GM12878 (cell line): ENCODE measurements around the gene CLEC1A. TPM values are rescaled to one million over a fixed set of nuclear protein-coding genes. Genes with fewer than 3 reads are reported as not detected.

Source experiments
- ATAC-seq: fragments of 200-7000 bp; cut with Tn5 transposase; 3 replicates; pipeline ENCODE4 v1.9.1; 2020; ENCODE audit warnings: mild to moderate bottlenecking, moderate library complexity
- BruUV-seq: library from RNA; stranded (reverse); fragments of 400-500 nt; replicated peaks from 2 replicates; lab custom pipeline; 2021; lab: Mats Ljungman, UMichigan
- CTCF ChIA-PET: fragments of 300-600 bp; sonication (Branson Sonifier 250); formaldehyde crosslinking; extraction: SDS; loops from one replicate; lab custom pipeline; 2021; ENCODE audit warnings: inconsistent platforms; lab: Yijun Ruan, JAX
- POLR2A ChIA-PET: fragments of 350-600 bp; formaldehyde crosslinking; extraction: SDS; loops from one replicate; lab custom pipeline; 2021; ENCODE audit warnings: inconsistent platforms; lab: Charles Lee
- RAD21 ChIA-PET: fragments of 300-600 bp; sonication (Branson Sonifier 250); formaldehyde crosslinking; loops from one replicate; lab custom pipeline; 2023; ENCODE audit warnings: antibody characterized with exemption; ENCODE audit not compliant: unreplicated experiment; lab: Charles Lee
- SMC1A ChIA-PET: fragments of 300-600 bp; sonication (Branson Sonifier 250); formaldehyde crosslinking; loops from one replicate; lab custom pipeline; 2023; ENCODE audit not compliant: unreplicated experiment, uncharacterized antibody; lab: Charles Lee
- DNase-seq: peaks from one replicate; pipeline ENCODE4 v3.0.0-alpha.2; 2011; ENCODE audit warnings: low read depth, low spot score
- FAIRE-seq: peaks from 3 replicates; lab custom pipeline; 2011; peaks lifted over from hg19 to GRCh38; lab: Jason Lieb, UNC
- H2AFZ ChIP-seq: 2 replicates; pipeline ENCODE4 v1.6.0; 2011; ENCODE audit warnings: low read depth, low read length, control low read depth; ENCODE audit not compliant: control insufficient read depth
- H3K27ac ChIP-seq: 2 replicates; pipeline ENCODE4 v1.5.1; 2011; ENCODE audit warnings: control low read depth; ENCODE audit not compliant: control insufficient read depth, insufficient read depth
- H3K27me3 ChIP-seq, 2 experiments: replicated peaks in 1 of 2; 2 replicates each; pipeline versions ENCODE4 v1.6.0 to v1.6.1; 2011; ENCODE audit warnings: low read length in 1 of 2; ENCODE audit not compliant: control insufficient read depth in 2 of 2, insufficient read depth in 2 of 2
- H3K36me3 ChIP-seq, 2 experiments: 2 replicates each; pipeline ENCODE4 v1.5.1; 2011; ENCODE audit warnings: low read length in 1 of 2; ENCODE audit not compliant: control insufficient read depth in 2 of 2, insufficient read depth in 2 of 2
- H3K4me1 ChIP-seq: 2 replicates; pipeline ENCODE4 v1.6.1; 2011; ENCODE audit warnings: mild to moderate bottlenecking, low read length, moderate library complexity, mixed read lengths; ENCODE audit not compliant: control insufficient read depth, insufficient read depth
- H3K4me2 ChIP-seq: 2 replicates; pipeline ENCODE4 v1.6.0; 2011; ENCODE audit warnings: control low read depth; ENCODE audit not compliant: control insufficient read depth, insufficient read depth
- H3K4me3 ChIP-seq: fragments of 200-600 bp; sonication (generic); 2 replicates; pipeline ENCODE4 v1.5.1; 2016
- H3K79me2 ChIP-seq: 2 replicates; pipeline ENCODE4 v1.6.0; 2011; ENCODE audit warnings: low read length; ENCODE audit not compliant: control insufficient read depth, insufficient read depth
- H3K9ac ChIP-seq: 2 replicates; pipeline ENCODE4 v1.8.0; 2011; ENCODE audit warnings: low read length, control low read depth, mixed read lengths; ENCODE audit not compliant: control insufficient read depth, insufficient read depth
- H3K9me3 ChIP-seq: replicated peaks from 3 replicates; pipeline ENCODE4 v1.5.1; 2011; ENCODE audit warnings: mild to moderate bottlenecking, low read length; ENCODE audit not compliant: control insufficient read depth, insufficient read depth
- H4K20me1 ChIP-seq: 2 replicates; pipeline ENCODE4 v1.6.0; 2011; ENCODE audit not compliant: control insufficient read depth, insufficient read depth
- ATF3 ChIP-seq: IDR thresholded peaks from 2 replicates; pipeline ENCODE4 v1.6.1; 2011; ENCODE audit warnings: low read depth, mild to moderate bottlenecking, low read length, moderate library complexity, borderline replicate concordance; ENCODE audit errors: extremely low read depth
- BHLHE40 ChIP-seq, 2 experiments: fragments of 450-650 bp in 1 of 2; IDR thresholded peaks; 2 replicates each; pipeline ENCODE4 v1.6.1; 2011 to 2017; ENCODE audit warnings: low read depth in 2 of 2, borderline replicate concordance in 1 of 2, improper control_type of control experiment in 1 of 2, low read length in 1 of 2, mild to moderate bottlenecking in 1 of 2
- E4F1 ChIP-seq: fragments of 450-650 bp; IDR thresholded peaks from 2 replicates; pipeline ENCODE4 v1.6.1; 2018; ENCODE audit warnings: borderline replicate concordance, mild to moderate bottlenecking; ENCODE audit not compliant: partially characterized antibody
- GABPA ChIP-seq: IDR thresholded peaks from 2 replicates; pipeline ENCODE4 v1.6.1; 2014; ENCODE audit warnings: antibody characterized with exemption, low read depth, mild to moderate bottlenecking, inconsistent platforms
- IRF4 ChIP-seq: IDR thresholded peaks from 2 replicates; pipeline ENCODE4 v1.6.1; 2011; ENCODE audit warnings: low read depth, low read length
- MXI1 ChIP-seq: fragments of 150-350 bp; IDR thresholded peaks from 2 replicates; pipeline ENCODE4 v1.6.1; 2011; ENCODE audit warnings: low read depth, mild to moderate bottlenecking, inconsistent platforms, low read length, improper control_type of control experiment
- POLR2AphosphoS2 ChIP-seq: IDR thresholded peaks from 2 replicates; pipeline ENCODE4 v1.6.1; 2011; ENCODE audit warnings: low read depth, mild to moderate bottlenecking, low read length, improper control_type of control experiment, moderate library complexity
- SMARCA5 ChIP-seq: fragments of 450-650 bp; IDR thresholded peaks from 2 replicates; pipeline ENCODE4 v1.6.1; 2017; ENCODE audit warnings: mild to moderate bottlenecking
- STAT3 ChIP-seq: IDR thresholded peaks from 2 replicates; pipeline ENCODE4 v1.6.1; 2011; ENCODE audit warnings: low read depth, low read length, improper control_type of control experiment
- TCF7 ChIP-seq: IDR thresholded peaks from 2 replicates; pipeline ENCODE4 v1.6.1; 2014; ENCODE audit warnings: antibody characterized with exemption, borderline replicate concordance
- WGBS: methylation state at CpG from one replicate; pipeline ENCODE4 v1.1.6; 2016; ENCODE audit warnings: low lambda C conversion rate; ENCODE audit not compliant: insufficient replicate concordance, insufficient coverage; ENCODE audit errors: missing lambda C conversion rate; 5-methylcytosine and 5-hydroxymethylcytosine counted together
- in situ Hi-C: fragments of 300-500 bp; cut with MboI; formaldehyde crosslinking; loops from 9 replicates; pipeline ENCODE4 v1.14.3; 2018; ENCODE audit warnings: mixed read lengths
- intact Hi-C: fragments of 100-400 bp; cut with micrococcal nuclease; formaldehyde crosslinking; loops from one replicate; pipeline ENCODE4 v1.14.2; 2022; ENCODE audit not compliant: unreplicated experiment
- polyA plus RNA-seq, 11 experiments: library from polyadenylated mRNA; depleted of rRNA in 4 of 11; unstranded in 6 of 11; stranded (reverse) in 5 of 11; fragments of >200 nt; fragmentation: Nextera tagmentation in 4 of 11; fragmentation: Illumina TruSeq in 1 of 11; extraction: Ambion mirVana in 4 of 11; extraction: Trizol in 1 of 11; gene quantifications; 1 replicate in 1 of 11; 2 replicates in 10 of 11; pipeline versions ENCODE4 v1.2.1 to v1.2.3, GENCODE V29; 2011 to 2016; ENCODE audit warnings: inconsistent platforms in 2 of 11, missing spikeins in 2 of 11, low read depth in 1 of 11
- total RNA-seq, 4 experiments: library from RNA; depleted of rRNA in 3 of 4; stranded (reverse); fragments of >200 nt in 3 of 4; fragmentation: Illumina TruSeq in 1 of 4; extraction: Trizol in 1 of 4; gene quantifications; 2 replicates each; pipeline versions ENCODE4 v1.2.1 to v1.2.3, GENCODE V29; 2013 to 2021
- TF ChIP-seq, protein P1 (sequence below): IDR thresholded peaks from 2 replicates; pipeline ENCODE4 v1.6.1; 2012; ENCODE audit warnings: low read depth, low read length, improper control_type of control experiment
- TF ChIP-seq, protein P2 (sequence below): fragments of 450-650 bp; IDR thresholded peaks from 2 replicates; pipeline ENCODE4 v1.6.1; 2017; ENCODE audit warnings: low read depth, mild to moderate bottlenecking, moderate library complexity
- TF ChIP-seq, protein P3 (sequence below): fragments of 450-650 bp; IDR thresholded peaks from 2 replicates; pipeline ENCODE4 v1.6.1; 2017; ENCODE audit warnings: mild to moderate bottlenecking, moderate library complexity

Gene CLEC1A
- total and polyA plus RNA-seq, 10 of the 15 experiments (the other 5 are each of a cell fraction or from before 2014, with no cell fraction given): not detected

DNA sequence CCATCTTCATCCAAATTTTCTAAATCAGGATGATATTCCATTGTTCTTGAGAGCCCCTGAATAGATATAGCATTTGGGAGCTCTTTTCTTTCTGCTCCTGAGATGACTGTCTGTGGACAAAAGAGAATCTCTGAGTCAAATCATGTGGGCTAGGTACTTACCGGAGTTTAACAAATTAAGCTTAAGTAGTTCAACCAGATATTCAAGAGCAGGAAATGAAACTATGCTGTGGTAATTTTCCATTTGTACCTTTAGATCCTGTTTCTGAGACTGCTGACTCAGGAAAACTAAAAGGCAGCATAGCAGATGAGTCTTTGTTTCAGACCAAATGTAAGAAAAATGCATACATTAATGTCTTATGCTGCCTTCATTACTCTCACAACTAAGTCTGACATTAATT, 31.3 kb upstream of the CLEC1A start, which contains the start of gene CLEC7A:
TSS of gene CLEC7A (minus strand) at position 158 of the 400 bp plus-strand sequence. CDS start at position 41, 117 bp downstream.
- peak within 1 kb of the TSS; percentile 2; the same call in 1 of the 2 replicates for H3K4me2 ChIP-seq
- in situ Hi-C loops: no loop called here
- TF ChIP-seq BHLHE40 (IDR thresholded peaks at IDR 0.05; ENCODE audit: borderline replicate concordance in 1 of 2, low read depth in 2 of 2, low read length in 1 of 2): peak in 1 of 2 experiments; percentile 37; a peak in 1 of 4 replicates
- TF ChIP-seq POLR2AphosphoS2: no peak
- TF ChIP-seq, protein P1, sequence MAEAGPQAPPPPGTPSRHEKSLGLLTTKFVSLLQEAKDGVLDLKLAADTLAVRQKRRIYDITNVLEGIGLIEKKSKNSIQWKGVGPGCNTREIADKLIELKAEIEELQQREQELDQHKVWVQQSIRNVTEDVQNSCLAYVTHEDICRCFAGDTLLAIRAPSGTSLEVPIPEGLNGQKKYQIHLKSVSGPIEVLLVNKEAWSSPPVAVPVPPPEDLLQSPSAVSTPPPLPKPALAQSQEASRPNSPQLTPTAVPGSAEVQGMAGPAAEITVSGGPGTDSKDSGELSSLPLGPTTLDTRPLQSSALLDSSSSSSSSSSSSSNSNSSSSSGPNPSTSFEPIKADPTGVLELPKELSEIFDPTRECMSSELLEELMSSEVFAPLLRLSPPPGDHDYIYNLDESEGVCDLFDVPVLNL: no peak
- peak; percentile 95 for TF ChIP-seq IRF4
- TF ChIP-seq TCF7: peak; percentile 22; the same call in 1 of the 2 replicates
- no peak for TF ChIP-seq ATF3
- no peak for TF ChIP-seq SMARCA5
- TF ChIP-seq, protein P2, sequence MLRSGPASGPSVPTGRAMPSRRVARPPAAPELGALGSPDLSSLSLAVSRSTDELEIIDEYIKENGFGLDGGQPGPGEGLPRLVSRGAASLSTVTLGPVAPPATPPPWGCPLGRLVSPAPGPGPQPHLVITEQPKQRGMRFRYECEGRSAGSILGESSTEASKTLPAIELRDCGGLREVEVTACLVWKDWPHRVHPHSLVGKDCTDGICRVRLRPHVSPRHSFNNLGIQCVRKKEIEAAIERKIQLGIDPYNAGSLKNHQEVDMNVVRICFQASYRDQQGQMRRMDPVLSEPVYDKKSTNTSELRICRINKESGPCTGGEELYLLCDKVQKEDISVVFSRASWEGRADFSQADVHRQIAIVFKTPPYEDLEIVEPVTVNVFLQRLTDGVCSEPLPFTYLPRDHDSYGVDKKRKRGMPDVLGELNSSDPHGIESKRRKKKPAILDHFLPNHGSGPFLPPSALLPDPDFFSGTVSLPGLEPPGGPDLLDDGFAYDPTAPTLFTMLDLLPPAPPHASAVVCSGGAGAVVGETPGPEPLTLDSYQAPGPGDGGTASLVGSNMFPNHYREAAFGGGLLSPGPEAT: peak; percentile 93
- TF ChIP-seq E4F1: no peak
- 0 out of 2 replicates have a peak, but pooled peaks have one; percentile 36 for TF ChIP-seq STAT3
- TF ChIP-seq, protein P3, sequence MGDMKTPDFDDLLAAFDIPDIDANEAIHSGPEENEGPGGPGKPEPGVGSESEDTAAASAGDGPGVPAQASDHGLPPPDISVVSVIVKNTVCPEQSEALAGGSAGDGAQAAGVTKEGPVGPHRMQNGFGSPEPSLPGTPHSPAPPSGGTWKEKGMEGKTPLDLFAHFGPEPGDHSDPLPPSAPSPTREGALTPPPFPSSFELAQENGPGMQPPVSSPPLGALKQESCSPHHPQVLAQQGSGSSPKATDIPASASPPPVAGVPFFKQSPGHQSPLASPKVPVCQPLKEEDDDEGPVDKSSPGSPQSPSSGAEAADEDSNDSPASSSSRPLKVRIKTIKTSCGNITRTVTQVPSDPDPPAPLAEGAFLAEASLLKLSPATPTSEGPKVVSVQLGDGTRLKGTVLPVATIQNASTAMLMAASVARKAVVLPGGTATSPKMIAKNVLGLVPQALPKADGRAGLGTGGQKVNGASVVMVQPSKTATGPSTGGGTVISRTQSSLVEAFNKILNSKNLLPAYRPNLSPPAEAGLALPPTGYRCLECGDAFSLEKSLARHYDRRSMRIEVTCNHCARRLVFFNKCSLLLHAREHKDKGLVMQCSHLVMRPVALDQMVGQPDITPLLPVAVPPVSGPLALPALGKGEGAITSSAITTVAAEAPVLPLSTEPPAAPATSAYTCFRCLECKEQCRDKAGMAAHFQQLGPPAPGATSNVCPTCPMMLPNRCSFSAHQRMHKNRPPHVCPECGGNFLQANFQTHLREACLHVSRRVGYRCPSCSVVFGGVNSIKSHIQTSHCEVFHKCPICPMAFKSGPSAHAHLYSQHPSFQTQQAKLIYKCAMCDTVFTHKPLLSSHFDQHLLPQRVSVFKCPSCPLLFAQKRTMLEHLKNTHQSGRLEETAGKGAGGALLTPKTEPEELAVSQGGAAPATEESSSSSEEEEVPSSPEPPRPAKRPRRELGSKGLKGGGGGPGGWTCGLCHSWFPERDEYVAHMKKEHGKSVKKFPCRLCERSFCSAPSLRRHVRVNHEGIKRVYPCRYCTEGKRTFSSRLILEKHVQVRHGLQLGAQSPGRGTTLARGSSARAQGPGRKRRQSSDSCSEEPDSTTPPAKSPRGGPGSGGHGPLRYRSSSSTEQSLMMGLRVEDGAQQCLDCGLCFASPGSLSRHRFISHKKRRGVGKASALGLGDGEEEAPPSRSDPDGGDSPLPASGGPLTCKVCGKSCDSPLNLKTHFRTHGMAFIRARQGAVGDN: no peak
- TF ChIP-seq GABPA: peak; percentile 58; the same call in 1 of the 2 replicates
- TF ChIP-seq MXI1: no peak

More for the DNA sequence above, 31.3 kb upstream of the CLEC1A start, which contains the start of gene CLEC7A:
- CTCF ChIA-PET: interaction anchor here (0.6 to 2.4 kb wide), 7 partner anchors 10 to 387 kb away, joined by 3 to 13 read pairs (median 5); no protein-coding TSS in a partner anchor
- SMC1A ChIA-PET: interaction anchor here (0.8 to 1.8 kb wide), 9 partner anchors 9 to 373 kb away, joined by 3 to 6 read pairs (median 4); partner anchors contain the start of genes CLEC12B and CLEC1A
- peak; percentile 85 for ATAC-seq
- RAD21 ChIA-PET: interaction anchor here (0.6 to 1.4 kb wide), 4 partner anchors 10 to 461 kb away, joined by 3 to 4 read pairs (median 4); partner anchors contain the start of gene CLEC2D
- H3K4me3 ChIP-seq: no peak within 1 kb of the TSS
- no peaks in the 10 kb centered on the region for H3K79me2 ChIP-seq
- H3K9ac ChIP-seq: no peak within 1 kb of the TSS
- H4K20me1 ChIP-seq: no peaks in the 10 kb centered on the region
- POLR2A ChIA-PET: interaction anchor here (0.9 kb wide), 1 partner anchor 85 kb away, joined by 3 read pairs; no protein-coding TSS in a partner anchor
- H3K36me3 ChIP-seq: no peaks in the 10 kb centered on the region
- H2AFZ ChIP-seq: no peak within 1 kb of the TSS
- no TSS peak for BruUV-seq
- H3K27me3 ChIP-seq: no peaks in the 10 kb centered on the region; a peak in 1 of 4 replicates
- peaks cover 5% of the 10 kb centered on the region; the same call in 2 of the 3 replicates for H3K9me3 ChIP-seq
- 5% methylated on average over 1 of the region's 1 CpG for WGBS
- intact Hi-C loops: loop anchor here (5.0 kb wide), 1 partner anchor 183 kb away; no protein-coding TSS in a partner anchor
- peaks cover 8% of the 10 kb centered on the region; the same call in 1 of the 2 replicates for H3K4me1 ChIP-seq
- H3K27ac ChIP-seq: no peak within 1 kb of the TSS
- FAIRE-seq: peak; percentile 47
- peak; percentile 73 for DNase-seq
